HG02970 (cell line): ENCODE results near the gene UCK2.

Source experiments
- ATAC-seq: cut with Tn5 transposase; IDR thresholded peaks from one replicate; pipeline ENCODE4 v1.9.1; 2021; ENCODE audit warnings: mild to moderate bottlenecking, moderate library complexity, moderate number of reproducible peaks; ENCODE audit not compliant: unreplicated experiment, low FRiP score

Gene UCK2

GRCh38 chr1:165897326-165898303, 70.2 kb downstream of the UCK2 start:
- no peak for ATAC-seq

- no peak for ATAC-seq
Observed at GRCh38 chr1:165898837-165899236, 71.4 kb downstream of the UCK2 start.

GRCh38 chr1:165899461-165899941, 72.1 kb downstream of the UCK2 start:
- ATAC-seq = no peak

GRCh38 chr1:165900576-165901380, 73.4 kb downstream of the UCK2 start:
- no peak for ATAC-seq

- no peak for ATAC-seq
Observed at GRCh38 chr1:165902565-165902964, 75.2 kb downstream of the UCK2 start.

GRCh38 chr1:165903672-165904071, 76.3 kb downstream of the UCK2 start:
- ATAC-seq = no peak

- no peak for ATAC-seq
Observed at GRCh38 chr1:165904948-165905347, 77.5 kb downstream of the UCK2 start.

- no peak for ATAC-seq
Observed at GRCh38 chr1:165905853-165906252, 78.4 kb downstream of the UCK2 start.

GRCh38 chr1:165907256-165907857, 79.9 kb downstream of the UCK2 start:
- ATAC-seq = no peak

- ATAC-seq = no peak
Observed at GRCh38 chr1:165910764-165911421, 83.5 kb downstream of the UCK2 start.

- no peak for ATAC-seq
Observed at GRCh38 chr1:165911609-165912281, 84.3 kb downstream of the UCK2 start.

- no peak for ATAC-seq
Observed at GRCh38 chr1:165912638-165913037, 85.2 kb downstream of the UCK2 start.

- peak; percentile 67 for ATAC-seq
Observed at GRCh38 chr1:165914136-165914798, 86.9 kb downstream of the UCK2 start.

GRCh38 chr1:165915480-165915879, 88.1 kb downstream of the UCK2 start:
- ATAC-seq = no peak

- ATAC-seq = no peak
Observed at GRCh38 chr1:165915932-165916348, 88.5 kb downstream of the UCK2 start.

- ATAC-seq = no peak
Observed at GRCh38 chr1:165917166-165917565, 89.8 kb downstream of the UCK2 start.

GRCh38 chr1:165924117-165924516, 96.7 kb downstream of the UCK2 start:
- ATAC-seq = no peak

GRCh38 chr1:165925498-165926079, 98.2 kb downstream of the UCK2 start:
- no peak for ATAC-seq

- no peak for ATAC-seq
Observed at GRCh38 chr1:165927169-165927568, 99.8 kb downstream of the UCK2 start.
